Heart left ventricle (tissue), 16 donors: Measurements from ENCODE around the gene CACTIN. TPM values are rescaled to one million over a fixed set of nuclear protein-coding genes. Genes with fewer than 3 reads are reported as not detected.
A peak's percentile ranks its signal among the peaks of the same experiment; 100 is the strongest.

Experiments used
- ATAC-seq, 4 donors: fragments of 200-7000 bp; cut with Tn5 transposase; one replicate each; pipeline ENCODE4 v1.9.1; 2020 to 2022; ENCODE audit warnings: moderate library complexity in 4 of 4, mild to moderate bottlenecking in 3 of 4, moderate number of reproducible peaks in 1 of 4
- DNase-seq, 5 donors: peaks; one replicate each; pipeline ENCODE4 v3.0.0-alpha.2; 2020
- H3K27ac ChIP-seq, 12 donors: fragments of 200-600 bp; sonication (generic) in 4 of 12; one replicate each; pipeline versions ENCODE4 v1.5.0 to v1.8.0; 2016 to 2022; ENCODE audit warnings: mild to moderate bottlenecking in 2 of 12
- H3K27me3 ChIP-seq, 9 donors: fragments of 200-600 bp; sonication (generic) in 2 of 9; one replicate each; pipeline versions ENCODE4 v1.5.1 to v1.8.0; 2016 to 2022; ENCODE audit warnings: mild to moderate bottlenecking in 3 of 9
- H3K36me3 ChIP-seq, 9 donors: fragments of 200-600 bp; sonication (generic) in 2 of 9; one replicate each; pipeline versions ENCODE4 v1.5.0 to v1.8.0; 2018 to 2022; ENCODE audit warnings: mild to moderate bottlenecking in 2 of 9
- H3K4me1 ChIP-seq, 12 donors: fragments of 200-600 bp; sonication (generic) in 4 of 12; one replicate each; pipeline versions ENCODE4 v1.5.0 to v1.8.0; 2016 to 2022; ENCODE audit warnings: mild to moderate bottlenecking in 3 of 12
- H3K4me3 ChIP-seq, 12 donors: fragments of 200-600 bp; sonication (generic) in 4 of 12; one replicate each; pipeline versions ENCODE4 v1.5.0 to v1.8.0; 2017 to 2022; ENCODE audit warnings: mild to moderate bottlenecking in 9 of 12, moderate library complexity in 4 of 12
- H3K9me3 ChIP-seq, 12 donors: fragments of 200-600 bp; sonication (generic) in 4 of 12; one replicate each; pipeline versions ENCODE4 v1.5.0 to v1.8.0; 2016 to 2022; ENCODE audit warnings: mild to moderate bottlenecking in 1 of 12
- POLR2A ChIP-seq, 2 donors: fragments of 450-650 bp; IDR thresholded peaks; one replicate each; pipeline ENCODE4 v1.6.1; 2017; ENCODE audit warnings: antibody characterized with exemption in 2 of 2, mild to moderate bottlenecking in 2 of 2, moderate library complexity in 2 of 2
- WGBS, 4 donors: extraction: QIAGEN DNeasy Blood & Tissue Kit in 2 of 4; methylation state at CpG; one replicate each; pipeline versions ENCODE4 v1.1.5 to v1.1.7; 2013 to 2018; 5-methylcytosine and 5-hydroxymethylcytosine counted together
- intact Hi-C, 10 donors: fragments of 100-400 bp; cut with DNase I; formaldehyde crosslinking; loops; one replicate each; pipeline versions ENCODE4 v1.11.1 to v1.14.2; 2022
- polyA plus RNA-seq, 2 donors: library from polyadenylated mRNA; stranded (reverse); fragments of 200-250 nt; gene quantifications; one replicate each; pipeline ENCODE4 v1.2.3, GENCODE V29; 2013
- total RNA-seq, 9 donors: library from RNA; depleted of rRNA in 2 of 9; stranded (reverse); fragments of >200 nt in 2 of 9; fragmentation: NEBNext Ultra II Directional in 3 of 9; extraction: Animal tissue kit (Norgen Biotek cat#: 25700) in 3 of 9; gene quantifications; one replicate each; pipeline versions ENCODE4 v1.1.0 to v1.2.4, GENCODE V29; 2016 to 2023
- TF ChIP-seq, protein P1 (sequence below), 12 donors: fragments of 200-600 bp; sonication (generic) in 4 of 12; IDR thresholded peaks; one replicate each; pipeline versions ENCODE4 v1.5.0 to v1.8.0; 2018 to 2022; ENCODE audit warnings: antibody characterized with exemption in 12 of 12, mild to moderate bottlenecking in 5 of 12
- donor health status: ischemic (EF 13 %, LVEDD 7.1; RV severe dilation, severe dysfunction).
- donor health status: healthy with polysubstance abuse.
- donor health status: DM: no; HTN: yes; CAD: no.
- donor health status: DM: no; HTN: no; CAD: no.
- donor health status: ischemic (EF 25% LVEDD 6.9; RV normal size, moderate dysfunction).
- donor health status: ischemic (EF 25% LVEDD 5.7; RV mildly dilated, moderate dysfunction).
- donor health status: healthy.
- donor health status: DM: yes; HTN: yes; CAD: no.
- donor health status: ischemic (EF 35%, LVEDD 5.7; RV mildly dilated, moderate dysfunction).
- donor health status: nonischemic (EF 11% LVEDD 7.7; RV severe dilation, severe dysfunction).
- donor health status: DM: yes; HTN: yes; CAD: no.
- donor health status: PGD.
- donor health status: ischemic (EF 29% LVEDD 5.4; RV normal size, mild dysfunction).
- donor health status: nonischemic (EF 23%, LVEDD 6.1; RV moderate dilation, normal function).

The CACTIN gene
- total and polyA plus RNA-seq, 11 donors = 9.8 to 23.4 (median 14.1) TPM

DNA sequence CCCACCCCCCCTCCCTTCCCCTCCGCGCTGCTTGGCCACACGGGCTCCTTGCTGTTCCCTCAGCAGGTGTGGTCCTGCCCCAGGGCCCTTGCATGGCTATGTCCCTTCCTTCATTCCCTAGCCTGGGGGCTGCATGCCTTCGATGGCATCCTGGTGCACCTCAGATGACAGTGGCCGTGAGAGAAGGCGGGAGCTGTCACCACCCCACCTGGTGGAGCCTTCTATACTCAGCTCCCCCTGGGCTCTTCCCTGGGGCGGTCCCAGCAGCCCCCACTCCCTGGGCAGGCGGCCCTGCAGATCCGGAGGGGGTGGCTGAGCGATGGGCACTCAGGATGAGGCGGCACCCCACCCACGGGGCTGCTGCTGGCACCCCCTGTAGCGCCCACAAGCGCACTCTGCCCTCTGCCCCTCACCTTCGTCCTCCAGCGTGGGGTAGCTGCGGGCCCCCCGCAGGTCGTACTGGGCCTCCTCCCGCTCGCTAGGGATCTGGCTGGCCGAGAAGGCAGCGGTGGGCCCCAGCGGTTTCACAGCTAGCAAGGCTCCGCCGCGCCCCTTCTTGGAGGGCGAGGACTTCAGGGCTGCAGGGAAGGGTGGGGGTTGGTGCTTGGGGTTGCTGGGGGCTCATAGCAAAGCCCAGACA, 17.2 kb upstream of the CACTIN start:
- peak in 1 of 4 donors; percentile 3 for ATAC-seq
- TF ChIP-seq, protein P1, sequence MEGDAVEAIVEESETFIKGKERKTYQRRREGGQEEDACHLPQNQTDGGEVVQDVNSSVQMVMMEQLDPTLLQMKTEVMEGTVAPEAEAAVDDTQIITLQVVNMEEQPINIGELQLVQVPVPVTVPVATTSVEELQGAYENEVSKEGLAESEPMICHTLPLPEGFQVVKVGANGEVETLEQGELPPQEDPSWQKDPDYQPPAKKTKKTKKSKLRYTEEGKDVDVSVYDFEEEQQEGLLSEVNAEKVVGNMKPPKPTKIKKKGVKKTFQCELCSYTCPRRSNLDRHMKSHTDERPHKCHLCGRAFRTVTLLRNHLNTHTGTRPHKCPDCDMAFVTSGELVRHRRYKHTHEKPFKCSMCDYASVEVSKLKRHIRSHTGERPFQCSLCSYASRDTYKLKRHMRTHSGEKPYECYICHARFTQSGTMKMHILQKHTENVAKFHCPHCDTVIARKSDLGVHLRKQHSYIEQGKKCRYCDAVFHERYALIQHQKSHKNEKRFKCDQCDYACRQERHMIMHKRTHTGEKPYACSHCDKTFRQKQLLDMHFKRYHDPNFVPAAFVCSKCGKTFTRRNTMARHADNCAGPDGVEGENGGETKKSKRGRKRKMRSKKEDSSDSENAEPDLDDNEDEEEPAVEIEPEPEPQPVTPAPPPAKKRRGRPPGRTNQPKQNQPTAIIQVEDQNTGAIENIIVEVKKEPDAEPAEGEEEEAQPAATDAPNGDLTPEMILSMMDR (IDR thresholded peaks at IDR 0.05) = no peak
- TF ChIP-seq POLR2A (IDR thresholded peaks at IDR 0.05) = no peak
- WGBS, 4 donors = 81 to 94% (median 90%) methylated on average over 10 to 28 of the region's 28 CpGs
- Histone ChIP-seq H3K4me1 (peaks cover 0 to 10% (median 0%) of the 10 kb centered on the region in 12 donors), H3K27ac (no peak overlapping the region), H3K4me3 (no peak overlapping the region), H3K9me3 (no peaks in the 10 kb centered on the region), H3K36me3 (peaks cover 2 to 94% (median 73%) of the 10 kb centered on the region in 9 donors), H3K27me3 (no peaks in the 10 kb centered on the region)
- DNase-seq = no peak
- intact Hi-C loops = no loop called here

DNA sequence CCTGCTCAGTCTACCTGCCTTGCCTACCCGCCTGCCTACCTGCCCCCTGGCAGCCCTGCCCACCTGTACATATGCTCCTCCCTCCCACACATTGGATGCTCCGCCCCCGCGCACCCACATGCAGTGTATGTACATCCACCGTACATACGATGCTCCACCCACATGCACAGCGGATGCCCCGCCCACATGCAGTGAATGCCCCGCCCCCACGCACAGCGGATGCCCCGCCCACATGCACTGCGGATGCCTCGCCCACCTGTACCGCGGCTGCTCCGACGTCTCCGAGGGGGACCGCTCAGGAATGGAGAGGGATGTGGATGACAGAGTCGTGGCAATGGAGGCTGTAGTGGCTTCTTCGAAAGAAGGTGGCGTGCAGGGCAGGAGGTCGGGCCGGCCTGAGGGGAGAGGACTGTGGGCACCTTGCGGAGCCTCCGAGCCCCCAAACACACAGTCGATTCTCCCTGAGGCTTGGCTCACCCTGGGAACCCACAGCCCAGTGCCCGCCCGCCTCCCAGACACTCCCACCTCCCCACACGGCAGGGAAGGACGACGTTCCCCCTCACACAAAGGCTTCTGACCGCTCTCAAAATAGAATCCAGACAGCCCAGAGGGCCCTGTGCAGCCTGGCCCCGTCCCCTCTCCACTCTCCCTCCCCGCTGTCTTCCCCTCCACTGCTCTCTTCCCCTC, 16.5 kb upstream of the CACTIN start:
- H3K27ac ChIP-seq = no peak overlapping the region
- TF ChIP-seq, protein P1 (IDR thresholded peaks at IDR 0.05) = no peak
- no peak for TF ChIP-seq POLR2A (IDR thresholded peaks at IDR 0.05)
- H3K4me3 ChIP-seq = no peak overlapping the region
- H3K27me3 ChIP-seq = no peaks in the 10 kb centered on the region
- peak in 1 of 4 donors; percentile 2 for ATAC-seq
- 86 to 90% (median 89%) methylated on average over 28 to 36 of the region's 36 CpGs for WGBS, 4 donors
- H3K4me1 ChIP-seq = peaks cover 0 to 10% (median 0%) of the 10 kb centered on the region in 12 donors
- peaks cover 2 to 94% (median 75%) of the 10 kb centered on the region in 9 donors for H3K36me3 ChIP-seq
- intact Hi-C loops = no loop called here
- no peaks in the 10 kb centered on the region for H3K9me3 ChIP-seq
- no peak for DNase-seq

DNA sequence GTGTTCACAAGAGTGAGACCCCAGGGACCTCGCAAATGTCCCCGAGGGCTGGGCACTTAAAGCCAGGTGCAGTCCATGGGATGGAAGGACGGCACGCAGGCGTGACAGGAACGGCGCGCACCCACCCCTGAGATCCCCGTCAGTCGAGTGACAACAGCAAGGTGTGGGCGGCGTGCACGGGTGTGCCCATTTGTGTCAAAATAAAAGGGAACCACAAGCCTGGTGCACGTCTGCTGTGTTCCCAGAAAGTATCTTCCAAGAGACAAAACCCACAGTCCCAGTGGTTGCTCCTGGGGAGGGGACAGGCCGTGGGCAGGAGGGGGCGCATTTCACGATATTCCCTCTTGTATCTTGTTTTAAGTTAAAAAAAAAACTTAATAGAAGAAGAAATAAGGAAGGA, 15.7 kb upstream of the CACTIN start:
- Histone ChIP-seq H3K4me3 (no peak overlapping the region), H3K9me3 (no peaks in the 10 kb centered on the region), H3K4me1 (peaks cover 0 to 10% (median 0%) of the 10 kb centered on the region in 12 donors), H3K27ac (no peak overlapping the region), H3K27me3 (no peaks in the 10 kb centered on the region), H3K36me3 (peaks cover 2 to 97% (median 74%) of the 10 kb centered on the region in 9 donors)
- no peak for DNase-seq
- no peak for TF ChIP-seq POLR2A (IDR thresholded peaks at IDR 0.05)
- TF ChIP-seq, protein P1 (IDR thresholded peaks at IDR 0.05) = no peak
- ATAC-seq = no peak
- 93 to 96% (median 93%) methylated on average over 17 of the region's 17 CpGs for WGBS, 4 donors
- intact Hi-C loops = no loop called here

DNA sequence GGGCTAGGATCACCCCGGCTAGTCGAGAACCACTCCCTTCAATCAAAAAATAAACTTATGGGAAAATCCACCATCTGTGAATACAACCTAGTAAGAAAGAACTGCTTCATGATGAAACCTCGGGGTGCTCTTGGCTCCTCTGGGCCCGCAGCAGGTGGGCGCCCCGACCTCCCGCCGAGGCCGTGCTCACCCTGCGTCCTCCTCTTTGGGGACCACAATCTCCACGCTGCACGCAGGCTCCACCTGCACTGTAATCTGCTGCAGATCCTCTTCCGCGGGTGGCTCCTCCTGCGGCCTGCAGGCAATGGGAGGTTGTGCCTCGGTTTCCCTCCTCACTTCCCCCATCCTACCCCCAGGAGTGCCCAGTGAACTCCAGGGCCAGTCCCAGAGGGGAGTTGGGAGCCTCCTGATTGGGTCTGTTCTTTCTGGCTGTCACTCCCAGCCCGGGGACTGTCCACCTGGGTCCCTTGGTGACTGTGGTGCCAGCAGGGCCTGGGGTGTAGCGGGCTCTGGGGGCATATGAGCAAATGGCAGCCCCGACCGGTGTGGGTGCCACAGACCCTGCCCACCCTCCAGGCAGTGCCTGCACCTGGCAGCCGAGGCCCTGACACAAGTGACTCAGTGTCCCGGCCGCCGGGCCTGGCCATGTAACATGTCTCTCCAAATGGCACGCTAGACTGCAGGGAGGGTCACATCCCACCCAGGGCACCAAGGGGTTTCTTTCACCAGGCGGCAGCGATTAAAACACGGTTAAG, 15.1 kb upstream of the CACTIN start:
- Histone ChIP-seq H3K4me3 (no peak overlapping the region), H3K27me3 (no peaks in the 10 kb centered on the region), H3K36me3 (peaks cover 2 to 100% (median 80%) of the 10 kb centered on the region in 9 donors), H3K27ac (no peak overlapping the region), H3K9me3 (no peaks in the 10 kb centered on the region), H3K4me1 (peaks cover 0 to 10% (median 0%) of the 10 kb centered on the region in 12 donors)
- TF ChIP-seq, protein P1 (IDR thresholded peaks at IDR 0.05) = no peak
- TF ChIP-seq POLR2A (IDR thresholded peaks at IDR 0.05) = no peak
- ATAC-seq (no peak), DNase-seq (no peak)
- intact Hi-C loops = no loop called here
- 93 to 96% (median 95%) methylated on average over 15 to 28 of the region's 28 CpGs for WGBS, 4 donors
